HL-60/S4 (cell line): Measurements from ENCODE around the gene ATRX.
"Not testable (repeated sequence)": the region's sequence is repeated elsewhere in the genome, so short reads cannot be mapped to it uniquely, and the experiment has no call there.

Experiments used
- in situ Hi-C: fragments of 300-500 bp; cut with MboI; formaldehyde crosslinking; loops from 2 replicates; pipeline ENCODE4 v1.14.3; 2022; ENCODE audit warnings: low sequenced_read_pairs

Gene ATRX

DNA sequence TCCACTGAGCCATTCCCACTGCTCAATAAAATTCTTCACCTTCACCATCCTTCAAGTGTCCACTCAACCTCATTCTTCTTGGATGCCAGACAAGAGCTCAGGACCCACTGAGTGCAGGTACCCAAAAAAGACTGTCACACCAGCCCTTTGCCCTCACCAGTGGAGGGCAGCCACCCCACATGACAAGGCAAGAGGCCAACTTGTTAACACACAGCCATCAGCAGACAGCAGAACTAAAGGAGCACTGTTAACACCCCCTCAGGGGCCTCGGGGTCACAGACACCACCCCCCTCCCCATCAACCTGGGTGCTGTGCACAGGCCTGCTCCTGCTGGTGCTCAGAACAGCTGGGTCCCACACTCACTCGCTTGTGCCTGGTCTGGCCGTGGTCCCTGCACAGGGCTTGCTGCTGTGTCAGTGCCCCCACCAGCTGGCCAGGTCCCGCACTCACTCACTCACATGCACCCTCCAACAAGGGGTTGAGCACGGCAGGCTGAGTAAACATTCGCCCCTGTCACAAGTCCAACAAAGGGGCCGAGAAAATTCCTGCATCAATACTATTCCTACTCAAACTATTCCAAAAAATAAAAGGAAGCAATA, 54.1 kb downstream of the ATRX start:
- in situ Hi-C loops, result no loop called here

DNA sequence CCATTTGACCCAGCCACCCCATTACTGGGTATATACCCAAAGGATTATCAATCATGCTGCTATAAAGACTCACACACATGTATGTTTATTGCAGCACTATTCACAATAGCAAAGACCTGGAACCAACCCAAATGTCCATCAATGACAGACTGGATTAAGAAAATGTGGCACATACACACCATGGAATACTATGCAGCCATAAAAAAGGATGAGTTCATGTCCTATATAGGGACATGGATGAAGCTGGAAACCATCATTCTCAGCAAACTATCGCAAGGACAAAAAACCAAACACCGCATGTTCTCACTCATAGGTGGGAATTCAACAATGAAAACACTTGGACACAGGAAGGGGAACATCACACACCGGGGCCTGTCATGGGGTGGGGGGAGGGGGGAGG, 59.9 kb downstream of the ATRX start:
- in situ Hi-C loops, result not testable (repeated sequence)

DNA sequence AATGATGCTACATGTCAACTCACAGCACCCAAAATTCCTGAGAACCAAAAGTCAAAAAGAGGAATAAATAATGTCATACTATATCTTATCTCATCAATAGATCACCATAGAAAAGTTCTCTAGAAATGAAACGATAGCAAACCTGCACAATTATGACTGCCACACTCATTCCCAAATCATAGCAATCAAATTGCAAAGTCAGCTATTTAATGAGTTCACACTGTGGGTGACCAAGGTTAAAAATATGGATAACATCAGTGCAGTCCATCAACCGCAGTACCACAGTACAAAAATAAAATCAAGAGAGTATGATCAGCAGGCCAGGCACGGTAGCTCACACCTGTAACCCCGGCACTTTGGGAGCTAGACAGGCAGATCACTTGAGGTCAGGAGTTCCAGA, 62.3 kb downstream of the ATRX start:
- in situ Hi-C loops, result no loop called here

DNA sequence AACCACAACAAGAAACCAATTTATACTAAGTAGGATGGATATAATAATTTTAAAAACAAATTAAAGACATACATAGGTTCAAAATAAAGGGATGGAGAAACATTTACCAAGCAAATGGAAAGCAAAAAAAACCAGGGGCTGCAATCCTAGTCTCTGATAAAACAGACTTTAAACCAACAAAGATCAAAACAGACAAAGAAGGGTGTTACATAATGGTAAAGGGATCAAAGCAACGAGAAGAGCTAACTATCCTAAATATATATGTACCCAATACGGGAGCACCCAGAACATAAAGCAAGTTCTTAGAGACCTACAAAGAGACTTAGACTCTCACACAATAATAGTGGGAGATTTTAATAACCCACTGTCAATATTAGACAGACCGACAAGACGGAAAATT, 66.6 kb downstream of the ATRX start:
- in situ Hi-C loops, result no loop called here

DNA sequence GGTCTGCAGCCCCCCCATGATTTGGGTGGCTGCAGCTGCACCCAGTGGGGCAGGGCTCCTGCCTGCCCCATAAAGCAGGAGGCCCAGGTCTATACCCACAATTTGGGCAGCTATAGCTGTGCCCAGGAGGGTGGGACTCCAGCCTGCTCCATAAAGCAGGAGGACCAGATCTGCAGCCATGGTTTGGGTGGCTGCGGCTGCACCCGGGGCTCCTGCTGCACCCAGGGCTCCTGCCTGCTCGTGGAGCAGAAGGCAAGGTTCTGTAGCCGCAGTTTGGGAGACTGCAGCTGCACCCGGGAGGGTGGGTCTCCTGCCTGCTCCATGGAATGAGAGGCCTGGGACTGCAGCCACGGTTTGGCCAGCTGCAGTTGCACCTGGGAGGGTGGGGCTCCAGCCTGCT, 81.1 kb downstream of the ATRX start:
- in situ Hi-C loops, result no loop called here

DNA sequence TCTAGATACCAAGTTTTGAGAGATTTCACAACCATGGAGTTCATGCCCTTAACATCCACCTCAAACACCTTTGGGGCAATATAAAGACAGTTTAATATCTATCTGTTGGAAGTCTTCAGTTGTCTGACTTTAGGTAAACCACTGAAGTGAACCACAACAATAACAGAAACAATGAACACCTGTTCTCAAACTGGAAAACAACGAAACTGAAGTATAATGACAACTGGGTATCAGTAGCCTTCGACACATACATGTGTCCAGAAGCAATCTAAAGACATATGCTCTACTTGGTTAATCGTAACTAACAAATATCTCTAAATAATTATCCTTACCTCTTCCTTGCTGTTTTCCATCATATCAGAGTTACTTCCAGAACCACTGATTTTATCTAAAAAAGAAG, 87.8 kb downstream of the ATRX start:
- in situ Hi-C loops, result no loop called here

DNA sequence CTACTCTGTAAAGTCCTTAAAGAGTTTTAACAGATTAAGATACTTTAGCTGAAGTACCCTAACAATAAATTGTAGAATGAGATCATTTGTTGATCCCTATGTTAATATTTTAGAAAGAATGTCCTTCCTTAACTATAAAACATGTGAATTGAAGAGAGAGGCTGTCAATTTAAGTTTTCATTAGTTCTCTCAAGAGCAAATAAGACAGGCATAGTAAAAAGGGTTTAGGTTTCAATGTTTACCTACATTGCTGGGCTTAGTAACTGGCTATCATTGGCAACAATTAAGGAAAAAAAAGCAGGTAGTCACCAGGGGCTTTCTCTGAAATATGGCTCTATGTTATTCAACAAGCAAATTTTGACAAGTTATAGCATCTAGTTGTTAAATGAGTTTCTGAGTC, 91.5 kb downstream of the ATRX start:
- in situ Hi-C loops, result no loop called here

DNA sequence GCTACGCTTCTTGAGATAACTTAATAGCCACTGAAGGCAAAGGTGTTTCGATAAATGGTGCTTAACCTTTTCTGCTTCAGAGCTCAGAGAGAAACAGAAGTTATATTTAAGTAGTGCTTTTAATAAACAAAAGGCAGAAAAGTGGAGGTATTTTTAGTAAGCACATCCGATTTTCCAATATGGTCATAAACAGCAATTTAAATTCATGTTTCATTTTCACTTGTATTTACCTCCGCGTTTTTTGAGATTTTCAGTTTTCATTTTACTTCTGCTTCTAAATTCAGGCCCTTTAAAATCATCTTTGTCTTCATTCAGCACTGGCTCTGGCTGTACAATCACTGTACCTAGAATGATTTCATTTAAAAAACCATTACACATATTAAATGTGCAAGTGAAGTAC, 92.4 kb downstream of the ATRX start:
- in situ Hi-C loops, result no loop called here

DNA sequence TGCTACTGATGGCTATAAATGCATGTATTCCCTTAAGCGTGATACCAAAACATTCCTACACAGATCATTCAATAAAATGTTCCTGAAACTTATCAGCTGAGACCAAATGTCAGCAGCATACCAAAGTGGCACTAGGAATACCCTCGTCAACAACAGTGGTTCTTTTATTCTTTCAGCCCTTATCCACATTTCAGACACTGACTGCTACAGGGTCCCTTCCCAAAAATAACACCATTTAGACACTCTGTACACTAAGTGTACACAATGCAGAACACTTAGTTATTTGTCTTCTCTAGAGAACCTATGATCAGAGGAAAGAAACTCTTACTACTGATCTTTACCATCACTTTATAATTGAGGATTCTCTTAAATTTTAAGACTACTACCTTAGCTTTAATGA, 94.1 kb downstream of the ATRX start:
- in situ Hi-C loops, result no loop called here

DNA sequence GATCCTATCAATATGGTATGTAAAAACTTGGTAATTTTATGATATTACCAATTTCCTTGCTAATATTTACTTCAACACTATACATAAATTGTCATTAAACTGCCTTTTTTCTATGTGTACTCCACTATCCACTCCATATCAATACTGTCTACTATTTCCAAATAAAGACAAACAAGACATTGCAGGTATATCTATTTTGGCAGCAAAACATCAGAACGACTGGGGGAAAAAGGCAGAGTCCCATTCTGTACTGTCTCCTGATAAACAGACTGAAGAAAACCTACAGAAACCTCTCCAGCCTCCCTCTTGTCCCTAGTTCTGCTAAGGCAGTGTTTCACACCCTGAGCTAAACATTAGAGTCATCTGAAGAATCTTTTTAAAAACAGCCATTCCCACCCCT, 96.6 kb downstream of the ATRX start:
- in situ Hi-C loops, result no loop called here

DNA sequence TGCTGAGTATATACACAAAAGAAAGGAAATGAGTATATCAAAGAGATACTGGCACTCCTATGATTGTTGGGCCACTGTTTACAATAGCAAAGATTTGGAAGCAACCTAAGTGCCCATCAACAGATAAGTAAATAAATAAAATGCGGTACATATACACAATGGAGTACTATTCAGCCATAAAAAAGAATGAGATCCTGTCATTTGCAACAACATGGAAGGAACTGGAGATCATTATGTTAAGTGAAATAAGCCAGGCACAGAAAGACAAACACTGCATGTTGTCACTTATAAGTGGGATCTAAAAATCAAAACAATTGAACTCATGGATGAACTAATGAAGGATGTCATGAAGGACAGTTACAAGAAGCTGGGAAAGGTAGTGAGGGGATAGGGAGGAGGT, 100.3 kb downstream of the ATRX start:
- in situ Hi-C loops, result not testable (repeated sequence)

DNA sequence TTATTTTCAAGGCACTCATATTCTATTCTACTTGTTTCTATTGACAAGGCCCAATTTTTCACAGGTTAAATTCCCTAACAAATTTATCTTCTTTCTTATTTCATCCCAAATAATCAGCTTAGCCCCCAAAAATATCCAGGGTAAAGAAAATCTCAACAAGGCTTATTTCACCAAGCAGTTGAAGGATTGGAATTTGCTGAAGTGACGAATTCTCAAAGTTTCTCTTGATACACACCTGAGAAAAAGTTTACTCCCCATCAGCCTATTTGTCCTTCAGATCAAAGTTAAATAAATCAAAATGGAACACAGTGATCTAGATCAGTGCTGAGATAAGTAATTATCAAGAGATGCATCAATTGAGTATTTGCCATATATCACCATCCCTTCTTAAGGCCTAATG, 106.9 kb downstream of the ATRX start:
- in situ Hi-C loops, result no loop called here

DNA sequence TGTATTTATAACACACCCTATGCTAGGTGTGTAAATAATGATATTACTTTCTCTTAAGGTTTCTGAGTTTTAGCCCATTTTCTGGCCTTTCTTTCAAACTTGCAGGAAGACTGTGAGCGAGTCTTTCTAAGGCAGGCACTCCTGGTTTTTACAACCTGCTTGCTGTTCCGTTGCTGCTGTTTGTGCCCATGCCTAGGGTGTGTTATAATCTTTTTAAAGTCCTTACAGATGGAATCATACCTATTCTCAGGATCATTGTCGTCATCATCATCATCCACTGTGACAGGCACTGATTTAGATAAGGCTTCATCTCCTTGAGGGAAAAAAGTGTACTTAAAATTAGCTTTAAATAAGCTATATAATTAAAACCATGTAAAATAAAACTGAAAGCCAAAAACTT, 110.0 kb downstream of the ATRX start:
- in situ Hi-C loops, result no loop called here

DNA sequence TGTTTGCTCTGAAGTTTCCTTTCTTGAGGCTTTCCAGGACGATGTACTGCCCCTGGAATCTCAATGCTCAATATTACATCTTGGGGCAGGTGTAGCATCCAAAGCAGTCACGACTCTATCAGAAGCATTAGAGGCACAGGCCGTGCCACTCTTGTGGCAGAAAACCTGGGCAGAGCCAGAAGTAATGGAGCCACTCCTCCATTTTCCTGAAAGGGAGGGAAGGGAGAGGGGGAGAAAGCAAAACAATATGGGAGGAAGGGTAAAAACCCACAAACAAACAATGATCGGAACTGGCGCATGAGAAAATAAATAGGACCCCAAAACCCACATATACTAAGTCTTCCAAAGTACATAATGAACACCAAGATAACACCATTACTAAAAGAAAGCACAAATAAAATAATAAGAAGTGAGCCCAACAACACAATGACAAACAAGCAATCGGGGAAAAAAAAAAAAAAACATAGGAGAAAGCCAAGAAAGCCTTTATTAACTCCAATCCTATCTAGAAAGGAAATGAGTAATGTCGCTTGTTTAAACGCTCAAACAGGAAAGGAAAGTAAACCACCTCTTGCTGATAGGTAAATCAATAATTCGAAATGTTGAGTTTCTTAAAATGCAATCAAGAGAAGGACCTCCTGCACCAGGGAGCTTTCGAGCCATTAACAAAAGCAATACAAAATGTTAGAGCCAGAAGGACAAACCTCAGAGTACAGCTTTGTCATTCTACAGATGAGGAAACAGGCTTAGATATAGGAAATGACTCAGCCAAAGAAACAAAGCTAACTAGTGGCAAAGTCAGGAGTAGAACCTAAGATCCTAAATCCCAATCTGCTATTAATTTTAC, 117.4 kb downstream of the ATRX start:
- in situ Hi-C loops, result no loop called here

DNA sequence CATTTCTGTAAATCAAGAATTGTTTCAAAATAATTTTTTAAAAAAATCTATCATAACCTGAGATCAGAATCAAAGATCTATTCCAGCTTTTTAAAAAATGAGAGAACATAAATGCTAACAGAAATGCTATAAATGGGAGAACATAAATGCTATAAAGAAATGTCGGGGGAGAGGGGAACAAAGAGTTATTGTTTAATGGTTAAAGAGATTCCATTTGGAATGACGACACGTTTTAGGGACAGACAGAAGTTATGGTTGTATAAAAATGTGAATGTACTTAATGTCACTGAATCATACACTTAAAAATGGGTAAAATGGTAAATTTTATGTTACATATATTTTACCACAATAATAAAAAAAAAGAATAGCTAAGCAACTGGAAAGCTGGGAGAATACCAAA, 127.1 kb downstream of the ATRX start:
- in situ Hi-C loops, result no loop called here

DNA sequence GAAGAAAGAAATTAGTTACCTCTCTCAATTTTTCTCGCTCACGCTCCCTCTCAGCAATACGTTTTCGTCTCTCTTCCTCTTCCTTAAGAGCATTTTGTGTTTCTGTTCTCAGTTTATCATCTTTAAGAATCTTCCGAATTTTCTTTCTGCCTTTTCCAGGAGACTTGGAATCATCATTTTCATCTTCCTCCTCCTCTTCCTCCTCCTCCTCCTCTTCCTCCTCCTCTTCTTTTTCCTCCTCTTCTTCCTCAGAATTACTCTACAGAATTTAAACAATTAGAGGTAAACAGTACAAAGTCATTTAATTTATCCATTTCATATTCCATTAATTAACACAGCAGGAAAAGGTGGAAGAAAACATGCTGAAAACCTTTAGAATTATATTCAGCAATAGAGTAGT, 133.9 kb downstream of the ATRX start:
- in situ Hi-C loops, result no loop called here

DNA sequence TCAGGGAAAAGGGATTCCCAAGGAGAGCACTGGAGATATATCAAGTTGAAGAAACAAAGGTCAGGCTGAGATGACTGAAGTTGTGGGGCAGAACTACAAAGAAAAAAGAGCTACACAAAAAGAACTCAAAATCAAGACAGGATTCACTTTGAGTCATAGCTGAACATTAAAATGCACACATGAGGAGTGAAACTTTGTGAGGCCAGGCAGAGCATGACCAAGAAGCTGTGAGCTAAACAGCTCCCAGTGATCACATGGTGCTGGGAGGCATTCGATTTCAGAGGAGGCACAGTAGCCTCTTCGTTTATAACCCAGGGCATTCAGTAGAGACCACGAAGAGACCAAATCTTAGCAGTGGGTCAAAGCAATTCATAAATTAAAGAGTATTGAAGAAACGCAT, 145.3 kb downstream of the ATRX start:
- in situ Hi-C loops, result no loop called here

DNA sequence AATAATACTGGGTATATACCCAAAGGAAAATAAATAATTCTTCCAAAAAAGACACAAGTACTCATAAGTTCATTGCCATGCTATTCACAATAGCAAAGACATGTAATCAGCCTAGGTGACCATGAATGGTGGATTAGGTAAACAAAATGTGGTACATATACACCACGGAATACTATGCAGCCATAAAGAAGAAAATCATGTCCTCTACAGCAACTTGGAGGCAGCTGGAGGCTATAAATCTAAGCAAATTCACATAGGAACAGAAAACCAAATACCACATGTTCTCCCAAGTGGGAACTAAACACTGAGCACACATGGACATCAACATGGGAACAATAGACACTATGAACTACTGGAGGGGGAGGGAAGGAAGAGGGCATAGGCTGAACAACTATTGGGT, 146.2 kb downstream of the ATRX start:
- in situ Hi-C loops, result no loop called here

DNA sequence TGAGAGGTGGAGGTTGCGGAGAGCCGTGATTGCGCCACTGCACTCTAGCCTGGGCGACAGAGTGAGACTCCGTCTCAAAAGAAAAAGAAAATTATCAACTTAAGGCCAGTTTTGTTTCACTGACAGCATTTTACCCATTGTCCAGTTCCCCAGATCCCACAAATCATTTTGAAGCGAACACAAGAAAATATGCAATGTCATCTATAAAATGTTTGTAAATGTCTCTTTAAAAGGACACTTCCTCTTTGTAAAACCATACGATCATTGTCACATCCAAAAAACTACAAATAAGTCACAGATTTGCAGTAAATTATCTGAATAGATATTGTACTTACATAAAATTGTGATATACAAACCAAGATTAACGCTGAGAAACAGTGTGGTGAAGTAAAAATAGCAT, 147.6 kb downstream of the ATRX start:
- in situ Hi-C loops, result no loop called here

DNA sequence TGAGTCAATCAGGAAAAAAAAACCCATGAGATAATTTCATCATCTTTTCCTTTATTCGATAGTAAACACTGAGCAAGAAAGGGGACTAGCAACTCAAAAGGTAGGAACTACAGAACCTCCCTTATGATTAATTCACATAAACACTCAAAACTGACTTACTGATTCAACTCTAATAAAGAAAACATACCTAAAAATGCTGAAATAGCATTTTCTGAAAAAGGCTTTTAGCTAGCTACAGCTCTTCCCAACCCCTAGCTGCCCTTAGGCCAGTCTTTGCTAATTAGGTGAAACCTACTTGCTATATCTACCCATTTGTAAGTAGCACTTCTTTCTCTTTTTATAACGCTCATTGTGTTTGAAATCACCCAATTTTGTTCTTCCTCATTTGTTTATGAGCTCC, 150.6 kb downstream of the ATRX start:
- in situ Hi-C loops, result no loop called here

DNA sequence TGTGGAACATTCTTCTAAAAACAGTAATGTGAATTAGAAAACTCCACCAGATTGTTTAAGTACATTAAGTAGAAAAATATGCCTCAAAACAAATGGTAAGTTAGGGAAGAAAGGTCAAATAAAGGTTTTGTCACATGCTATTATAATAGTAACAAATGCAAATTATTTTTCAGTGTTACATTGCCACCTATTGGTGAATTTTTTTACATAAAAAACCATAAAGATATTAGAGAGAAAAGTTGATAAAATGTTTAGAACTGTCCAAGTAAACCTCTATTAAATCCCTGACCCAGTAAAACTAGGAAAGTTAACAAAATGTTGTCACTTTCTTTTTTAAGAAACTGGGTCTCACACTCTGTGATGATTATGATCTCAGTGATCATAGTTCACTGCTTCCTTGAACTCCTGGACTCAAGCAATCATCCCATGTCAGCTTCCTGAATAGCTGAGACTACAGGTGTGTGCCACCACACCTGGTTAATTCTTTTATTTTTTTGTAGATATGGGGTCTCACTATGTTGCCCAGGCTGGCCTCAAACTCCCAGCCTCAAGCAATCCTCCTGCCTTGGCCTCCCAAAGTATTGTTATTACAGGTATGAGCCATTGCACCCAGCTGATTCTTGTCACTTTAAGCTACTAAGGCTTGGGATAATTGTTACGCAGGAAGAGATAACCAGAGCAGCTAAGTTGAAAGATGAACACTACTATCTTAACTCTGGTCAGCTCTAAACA, 157.6 kb downstream of the ATRX start:
- in situ Hi-C loops, result no loop called here

DNA sequence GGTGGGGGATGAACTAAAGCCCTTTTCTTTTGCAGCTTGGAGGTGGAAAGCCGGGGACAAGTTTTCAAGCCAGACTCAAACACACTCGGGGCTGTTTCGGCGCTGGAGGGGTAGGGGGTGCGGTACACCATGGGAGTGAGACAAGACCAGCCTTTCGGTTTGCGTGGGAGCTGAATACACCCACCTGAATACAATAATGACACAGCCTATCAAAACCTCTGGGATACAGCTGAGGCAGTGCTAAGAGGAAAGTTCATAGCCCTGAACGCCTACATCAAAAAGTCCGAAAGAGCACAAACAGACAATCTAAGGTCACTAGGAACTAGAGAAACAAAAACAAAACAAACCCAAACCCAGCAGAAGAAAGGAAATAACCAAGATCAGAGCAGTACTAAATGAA, 163.3 kb downstream of the ATRX start:
- in situ Hi-C loops, result no loop called here
